ENCODE data around the gene RRP1B. TPM values are rescaled to one million over a fixed set of nuclear protein-coding genes. Genes with fewer than 3 reads are reported as not detected.

RRP1B gene
- total and polyA plus RNA-seq, 9 of the 15 experiments (the other 6 are each of a cell fraction or from before 2014, with no cell fraction given) = 6.8 to 66.6 (median 41.9) TPM

- TF ChIP-seq NFIC (IDR thresholded peaks at IDR 0.05) = peak; percentile 54
- TF ChIP-seq, protein P1, sequence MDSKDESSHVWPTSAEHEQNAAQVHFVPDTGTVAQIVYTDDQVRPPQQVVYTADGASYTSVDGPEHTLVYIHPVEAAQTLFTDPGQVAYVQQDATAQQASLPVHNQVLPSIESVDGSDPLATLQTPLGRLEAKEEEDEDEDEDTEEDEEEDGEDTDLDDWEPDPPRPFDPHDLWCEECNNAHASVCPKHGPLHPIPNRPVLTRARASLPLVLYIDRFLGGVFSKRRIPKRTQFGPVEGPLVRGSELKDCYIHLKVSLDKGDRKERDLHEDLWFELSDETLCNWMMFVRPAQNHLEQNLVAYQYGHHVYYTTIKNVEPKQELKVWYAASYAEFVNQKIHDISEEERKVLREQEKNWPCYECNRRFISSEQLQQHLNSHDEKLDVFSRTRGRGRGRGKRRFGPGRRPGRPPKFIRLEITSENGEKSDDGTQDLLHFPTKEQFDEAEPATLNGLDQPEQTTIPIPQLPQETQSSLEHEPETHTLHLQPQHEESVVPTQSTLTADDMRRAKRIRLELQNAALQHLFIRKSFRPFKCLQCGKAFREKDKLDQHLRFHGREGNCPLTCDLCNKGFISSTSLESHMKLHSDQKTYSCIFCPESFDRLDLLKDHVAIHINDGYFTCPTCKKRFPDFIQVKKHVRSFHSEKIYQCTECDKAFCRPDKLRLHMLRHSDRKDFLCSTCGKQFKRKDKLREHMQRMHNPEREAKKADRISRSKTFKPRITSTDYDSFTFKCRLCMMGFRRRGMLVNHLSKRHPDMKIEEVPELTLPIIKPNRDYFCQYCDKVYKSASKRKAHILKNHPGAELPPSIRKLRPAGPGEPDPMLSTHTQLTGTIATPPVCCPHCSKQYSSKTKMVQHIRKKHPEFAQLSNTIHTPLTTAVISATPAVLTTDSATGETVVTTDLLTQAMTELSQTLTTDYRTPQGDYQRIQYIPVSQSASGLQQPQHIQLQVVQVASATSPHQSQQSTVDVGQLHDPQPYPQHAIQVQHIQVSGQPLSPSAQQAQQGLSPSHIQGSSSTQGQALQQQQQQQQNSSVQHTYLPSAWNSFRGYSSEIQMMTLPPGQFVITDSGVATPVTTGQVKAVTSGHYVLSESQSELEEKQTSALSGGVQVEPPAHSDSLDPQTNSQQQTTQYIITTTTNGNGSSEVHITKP (IDR thresholded peaks at IDR 0.05; ENCODE audit: partially characterized antibody) = no peak
- TF ChIP-seq SRSF7 (optimal IDR thresholded peaks at IDR 0.05; ENCODE audit: low read depth, low read length) = peak; percentile 32
- TF ChIP-seq GTF2B (IDR thresholded peaks at IDR 0.05; ENCODE audit: extremely low read depth, insufficient read length) = no peak
- no peak for TF ChIP-seq MECOM (CRISPR knock-in tag; IDR thresholded peaks at IDR 0.05)
- 0 out of 2 replicates have a peak, but pooled peaks have one; percentile 35 for TF ChIP-seq POLR2G (IDR thresholded peaks at IDR 0.05; ENCODE audit: low read depth, low read length)
- TF ChIP-seq, protein P2, sequence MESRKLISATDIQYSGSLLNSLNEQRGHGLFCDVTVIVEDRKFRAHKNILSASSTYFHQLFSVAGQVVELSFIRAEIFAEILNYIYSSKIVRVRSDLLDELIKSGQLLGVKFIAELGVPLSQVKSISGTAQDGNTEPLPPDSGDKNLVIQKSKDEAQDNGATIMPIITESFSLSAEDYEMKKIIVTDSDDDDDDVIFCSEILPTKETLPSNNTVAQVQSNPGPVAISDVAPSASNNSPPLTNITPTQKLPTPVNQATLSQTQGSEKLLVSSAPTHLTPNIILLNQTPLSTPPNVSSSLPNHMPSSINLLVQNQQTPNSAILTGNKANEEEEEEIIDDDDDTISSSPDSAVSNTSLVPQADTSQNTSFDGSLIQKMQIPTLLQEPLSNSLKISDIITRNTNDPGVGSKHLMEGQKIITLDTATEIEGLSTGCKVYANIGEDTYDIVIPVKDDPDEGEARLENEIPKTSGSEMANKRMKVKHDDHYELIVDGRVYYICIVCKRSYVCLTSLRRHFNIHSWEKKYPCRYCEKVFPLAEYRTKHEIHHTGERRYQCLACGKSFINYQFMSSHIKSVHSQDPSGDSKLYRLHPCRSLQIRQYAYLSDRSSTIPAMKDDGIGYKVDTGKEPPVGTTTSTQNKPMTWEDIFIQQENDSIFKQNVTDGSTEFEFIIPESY (CRISPR knock-in tag; IDR thresholded peaks at IDR 0.05) = 0 out of 2 replicates have a peak, but pooled peaks have one; percentile 8
- intact Hi-C loops (cut with micrococcal nuclease) (no loop called here), in situ Hi-C loops (cut with MboI) (no loop called here)
- Histone ChIP-seq H3K9me3 (replicated peaks; ENCODE audit: control insufficient read depth, insufficient read depth, low read depth, low read length) (peaks cover 2% of the 10 kb centered on the region; the same call in 1 of the 2 replicates), H3K4me1 (replicated peaks in 1 of 2; ENCODE audit: control insufficient read depth in 2 of 2, insufficient read depth in 2 of 2, low read length in 2 of 2) (peaks cover 15 to 23% of the 10 kb centered on the region in 2 experiments; a peak in 4 of 5 replicates), H3K79me2 (ENCODE audit: control insufficient read depth, insufficient read depth, low read length) (peaks cover 32% of the 10 kb centered on the region), H3K4me2 (ENCODE audit: insufficient read depth, low read length) (no peak overlapping the region), H3K4me3 (no peak overlapping the region), H3K36me3 (ENCODE audit: control insufficient read depth, insufficient read depth, low read length) (peaks cover 16% of the 10 kb centered on the region), H3K27ac (ENCODE audit: extremely low read depth, low read depth, low read length) (no peak overlapping the region), H4K20me1 (replicated peaks; ENCODE audit: control insufficient read depth, insufficient read depth, low read length) (peaks cover 4% of the 10 kb centered on the region; the same call in 1 of the 2 replicates), H2AFZ (ENCODE audit: low read depth, low read length) (no peak overlapping the region), H3K9me1 (ENCODE audit: control insufficient read depth, insufficient read depth, low read length) (no peaks in the 10 kb centered on the region), H3K9ac (ENCODE audit: insufficient read depth in 1 of 2, low read depth in 2 of 2, low read length in 2 of 2) (no peak overlapping the region), H3K27me3 (ENCODE audit: control insufficient read depth in 2 of 2, insufficient read depth in 2 of 2, low read length in 2 of 2) (no peaks in the 10 kb centered on the region; a peak in 1 of 5 replicates)
- no TSS peak for BruUV-seq (replicated peaks)
- DNase-seq (ENCODE audit: extremely low read depth in 1 of 4, low spot score in 3 of 4) = no peak
- no peak for FAIRE-seq
- no peak for ATAC-seq
- WGBS (ENCODE audit: insufficient coverage, low coverage, missing lambda C conversion rate) = 81% methylated on average over 39 of the region's 46 CpGs
- POLR2A ChIA-PET = interaction anchor here (0.9 to 1.9 kb wide), 2 partner anchors 12 to 46 kb away, joined by 3 to 6 read pairs; no protein-coding TSS in a partner anchor
- CTCF ChIA-PET (ENCODE audit: low intra/inter-chr PET ratio) = no interaction called here
These were observed 1.8 kb upstream of the RRP1B start for GRCh38 chr21:43657355-43658087.

All from K562 (cell line).